SU-DHL-6 (cell line): ENCODE data around the gene SRRM4.

Source experiments
- CTCF ChIP-seq: fragments of 200-600 bp; sonication (generic); IDR thresholded peaks from one replicate; pipeline ENCODE4 v1.5.1; 2017; ENCODE audit warnings: antibody characterized with exemption, mild to moderate bottlenecking, low read length, moderate library complexity; ENCODE audit not compliant: insufficient read depth, poor library complexity, severe bottlenecking
- EZH2phosphoT487 ChIP-seq: fragments of 200-600 bp; sonication (generic), shearing (Covaris generic); conservative IDR thresholded peaks from 2 replicates; pipeline ENCODE4 v1.6.1; 2018; ENCODE audit warnings: mild to moderate bottlenecking, antibody characterized with exemption, low read length, moderate library complexity, mixed read lengths

- no peak for TF ChIP-seq CTCF
- no peak for TF ChIP-seq EZH2phosphoT487
These were observed 90.4 kb downstream of the SRRM4 start for GRCh38 chr12:119071638-119072231.
